Stimulated activated CD8-positive, alpha-beta memory T cell treated with anti-CD3 and anti-CD28 coated beads, Interleukin-15, amount 100 ng/mL, for 1 hour (primary cell): ENCODE results near the gene GGT6.

Source experiments
- DNase-seq: peaks from one replicate; pipeline ENCODE4 v3.0.0-alpha.2; 2020; ENCODE audit warnings: low read depth

Gene GGT6

DNA sequence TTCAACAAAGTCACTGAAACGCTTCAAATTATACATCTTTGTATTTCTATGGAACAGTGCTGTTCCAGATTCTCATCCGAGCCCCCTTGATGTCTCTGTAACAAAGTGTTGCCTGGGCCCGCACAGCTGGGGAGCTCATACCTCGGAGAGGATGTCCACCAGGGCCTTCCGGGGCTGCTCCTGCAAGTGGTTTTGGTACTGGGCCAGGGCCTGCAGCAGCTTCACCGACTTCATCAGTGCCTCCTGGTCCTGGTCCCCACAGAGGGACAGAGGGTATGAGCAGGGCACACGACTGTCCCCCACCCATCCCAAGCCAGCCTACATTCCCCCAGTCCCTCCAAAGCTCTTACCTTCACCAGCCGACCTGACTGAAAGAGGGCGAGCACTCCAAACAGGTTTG lies 6.7 kb downstream of the GGT6 start:
- DNase-seq = no peak

DNA sequence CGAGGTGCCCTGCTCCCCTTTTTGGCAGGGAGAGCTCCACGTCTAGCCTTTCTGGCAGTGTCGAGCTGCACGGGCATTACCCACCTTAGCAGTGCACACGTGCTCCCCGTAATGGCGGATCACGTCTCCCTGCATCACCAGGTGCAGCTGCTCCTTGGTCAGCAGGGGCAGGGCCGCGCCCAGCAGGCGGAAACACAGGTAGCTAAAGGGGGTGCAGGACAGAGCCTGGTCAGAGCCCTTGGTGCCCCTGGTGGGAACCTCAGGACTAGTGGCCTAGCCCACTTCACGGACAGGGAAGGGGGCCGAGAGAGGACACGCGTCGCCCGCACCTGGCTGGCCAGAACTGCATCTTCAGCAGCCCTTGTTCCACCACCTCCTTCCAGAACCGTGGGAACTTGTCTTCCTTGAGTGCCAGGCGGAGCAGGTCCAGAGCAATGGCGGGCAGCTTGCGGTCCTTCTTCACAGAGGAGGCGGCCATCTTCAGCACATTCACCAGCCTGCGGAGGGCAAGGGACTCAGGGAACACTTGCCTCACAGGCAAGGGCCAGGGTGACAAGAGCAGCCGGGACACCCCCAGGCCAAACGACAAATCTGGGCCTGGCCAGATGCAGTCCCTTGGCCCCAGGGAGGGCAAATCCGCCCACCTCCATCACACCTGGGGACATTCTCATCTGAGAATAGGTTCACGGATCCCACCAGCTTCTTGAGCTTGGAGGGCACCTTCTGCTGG lies 8.4 kb downstream of the GGT6 start:
- DNase-seq = no peak

DNA sequence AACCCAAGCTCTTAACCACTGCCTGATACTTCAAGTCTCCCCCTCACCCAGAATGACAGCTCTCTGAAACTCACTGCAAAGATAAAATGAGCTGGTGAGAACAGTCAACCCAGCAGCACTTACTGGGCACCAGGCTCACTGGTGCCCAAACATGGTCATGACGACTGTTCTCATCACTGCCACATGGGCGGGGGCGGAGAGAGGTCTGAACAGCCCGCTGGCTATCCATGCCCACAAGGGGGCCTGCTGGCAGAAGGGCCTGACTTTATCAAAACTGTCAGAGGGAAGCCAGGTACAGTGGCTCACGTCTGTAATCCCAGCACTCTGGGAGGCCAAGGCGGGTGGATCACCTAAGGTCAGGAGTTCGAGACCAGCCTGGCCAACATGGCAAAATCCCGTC lies 9.2 kb downstream of the GGT6 start:
- no peak for DNase-seq

DNA sequence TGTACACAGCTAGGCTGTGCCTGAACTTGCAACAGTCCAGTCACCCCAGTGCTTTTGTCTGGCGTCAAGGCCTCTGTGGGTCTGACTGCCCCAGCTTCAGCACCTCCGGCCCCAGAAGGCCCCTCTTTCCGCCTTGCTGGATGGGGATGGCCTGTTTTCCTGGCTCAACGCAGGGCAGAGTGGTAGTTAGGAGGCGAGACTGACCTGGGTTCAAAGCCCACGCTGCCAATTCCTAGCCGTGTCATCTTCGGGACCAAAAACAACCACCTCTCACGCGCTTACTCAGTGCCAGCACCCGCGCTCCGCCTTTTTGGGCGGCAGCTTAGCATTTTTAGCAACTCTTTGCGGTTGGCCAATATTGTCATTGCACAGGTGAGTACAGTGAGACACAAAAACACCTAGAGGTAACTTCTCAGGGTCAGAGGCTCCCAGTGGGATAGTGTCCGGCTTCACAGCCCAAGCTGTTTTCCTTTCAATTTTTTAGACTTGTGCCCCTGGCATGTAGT lies 9.8 kb downstream of the GGT6 start:
- DNase-seq = no peak

DNA sequence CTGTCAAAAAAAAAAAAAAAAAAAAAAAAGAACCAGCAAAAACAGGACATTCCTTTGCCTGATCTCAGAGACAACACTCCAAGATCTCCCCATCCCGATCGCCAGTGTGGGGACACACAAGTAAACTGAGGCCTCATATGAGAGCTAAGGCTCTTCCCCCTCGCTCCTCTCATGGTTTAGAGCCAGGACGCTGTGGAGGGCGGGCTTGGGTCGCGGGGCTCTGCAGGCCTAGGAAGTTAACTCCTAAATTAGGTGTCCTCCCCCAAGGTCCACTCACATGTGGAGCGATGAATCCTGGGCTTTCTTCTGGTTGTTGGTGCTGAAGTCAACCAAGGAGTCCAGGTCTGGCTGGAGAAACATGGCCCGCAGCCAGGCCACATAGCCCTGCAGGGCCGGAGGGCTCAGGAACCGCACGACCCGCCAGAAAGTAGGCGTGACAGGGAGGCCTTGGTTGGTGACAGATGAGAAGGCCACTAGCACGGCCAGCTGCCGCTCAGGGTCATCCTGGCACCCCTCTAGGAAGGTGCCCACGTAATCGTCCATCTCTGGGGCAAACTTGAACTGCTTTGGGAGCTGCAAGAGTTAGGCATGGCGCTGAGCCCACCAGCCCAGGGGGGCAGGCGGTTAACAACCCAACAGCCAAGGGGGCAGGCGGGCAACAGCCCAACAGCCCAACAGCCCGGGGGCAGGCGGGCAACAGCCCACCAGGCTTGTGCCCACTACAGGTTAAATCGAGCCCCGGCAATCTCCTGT lies 10.4 kb downstream of the GGT6 start:
- no peak for DNase-seq

DNA sequence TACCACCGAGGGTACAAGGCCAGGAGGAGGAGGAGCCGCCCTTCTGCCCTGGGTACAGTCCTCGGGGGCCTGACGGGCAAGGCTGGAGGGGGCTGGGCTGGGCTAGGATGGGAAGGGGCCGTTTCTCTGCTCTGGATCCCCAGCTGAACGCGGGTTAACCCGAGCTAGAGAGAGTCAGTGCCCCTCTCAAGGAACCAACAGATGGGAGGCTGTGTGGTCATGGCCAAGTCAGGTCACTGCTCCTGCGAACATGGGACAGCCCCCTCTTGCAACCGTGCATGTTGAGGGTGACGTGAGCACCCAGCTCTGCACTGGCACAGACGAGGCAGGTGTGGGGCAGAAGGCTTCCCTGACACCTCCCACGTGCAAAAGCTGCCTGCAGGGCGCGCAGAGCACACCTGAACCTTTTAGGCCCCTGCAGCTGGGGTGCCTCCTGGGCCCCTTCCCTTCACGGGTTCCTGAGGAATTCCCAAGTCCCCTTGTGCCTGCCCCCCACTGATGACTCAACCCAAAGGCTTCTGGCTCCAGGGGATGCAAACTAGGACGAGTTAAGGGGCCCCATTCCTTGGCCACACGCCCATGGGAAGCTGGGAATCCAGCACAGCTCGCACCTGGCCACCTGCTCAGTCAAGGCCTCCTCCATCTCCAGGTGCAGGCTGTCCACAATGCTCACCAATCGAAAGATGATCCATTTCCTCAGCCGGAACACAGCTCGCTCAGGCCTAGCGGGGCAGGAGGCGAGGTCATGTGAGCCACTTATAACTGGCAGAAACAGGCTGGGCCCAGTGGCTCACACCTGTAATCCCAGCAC lies 11.5 kb downstream of the GGT6 start:
- DNase-seq = no peak

DNA sequence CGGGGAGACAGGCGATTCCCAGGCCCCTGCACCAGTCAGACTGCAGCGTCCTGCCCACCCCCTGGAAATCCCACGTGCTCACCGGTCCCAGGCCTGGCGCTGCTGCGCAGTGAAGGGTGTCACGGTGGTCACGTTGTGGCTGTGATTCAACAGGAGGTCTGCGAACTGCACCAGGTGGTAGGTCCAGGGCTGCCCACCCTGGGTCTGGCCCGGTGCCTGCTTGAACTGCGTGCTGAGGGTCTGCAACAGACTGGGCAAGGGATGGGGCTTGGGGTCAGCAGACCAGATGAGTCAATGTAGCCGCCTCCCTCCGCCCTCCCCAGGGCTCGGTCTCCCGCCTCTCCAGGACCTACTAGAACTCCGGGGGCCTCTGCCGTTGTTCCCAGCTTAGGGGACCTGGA lies 12.3 kb downstream of the GGT6 start:
- DNase-seq = no peak

DNA sequence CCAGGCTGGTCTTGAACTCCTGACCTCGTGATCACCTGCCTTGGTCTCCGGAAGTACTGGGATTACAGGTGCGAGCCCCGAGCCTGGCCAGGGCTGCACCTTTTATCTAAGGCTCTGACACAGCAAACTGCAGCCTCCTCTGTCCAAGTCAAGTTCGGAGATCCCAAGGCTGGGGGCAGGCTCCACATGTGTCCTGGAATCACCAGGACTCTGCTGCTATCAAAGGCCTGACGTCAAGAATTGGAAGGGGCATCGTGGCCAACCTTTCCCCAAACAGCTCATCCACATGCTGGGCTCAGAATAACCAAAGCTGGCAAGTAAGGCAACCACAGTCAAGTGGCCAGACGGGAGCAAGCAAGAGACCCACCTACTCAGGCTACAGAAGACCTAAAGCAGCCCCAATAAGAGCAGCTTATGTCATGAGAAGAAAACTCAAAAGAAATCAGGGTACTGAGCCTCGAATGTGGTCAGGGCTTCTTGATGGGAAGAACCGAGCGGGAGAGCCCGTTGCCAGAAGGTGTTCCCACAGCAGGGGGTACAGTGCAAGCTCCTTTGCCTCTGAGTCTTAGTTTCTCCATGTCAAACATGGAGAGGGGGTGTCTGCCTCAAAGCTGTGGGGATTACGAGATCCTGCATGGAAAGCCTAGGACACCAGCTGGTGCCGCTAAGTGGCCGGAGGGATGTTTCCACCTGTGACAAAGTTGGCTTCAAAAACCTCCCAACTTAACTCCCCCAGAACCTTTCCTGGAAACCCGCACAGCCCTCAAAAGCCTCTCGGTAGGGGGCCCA lies 13.1 kb downstream of the GGT6 start:
- no peak for DNase-seq

DNA sequence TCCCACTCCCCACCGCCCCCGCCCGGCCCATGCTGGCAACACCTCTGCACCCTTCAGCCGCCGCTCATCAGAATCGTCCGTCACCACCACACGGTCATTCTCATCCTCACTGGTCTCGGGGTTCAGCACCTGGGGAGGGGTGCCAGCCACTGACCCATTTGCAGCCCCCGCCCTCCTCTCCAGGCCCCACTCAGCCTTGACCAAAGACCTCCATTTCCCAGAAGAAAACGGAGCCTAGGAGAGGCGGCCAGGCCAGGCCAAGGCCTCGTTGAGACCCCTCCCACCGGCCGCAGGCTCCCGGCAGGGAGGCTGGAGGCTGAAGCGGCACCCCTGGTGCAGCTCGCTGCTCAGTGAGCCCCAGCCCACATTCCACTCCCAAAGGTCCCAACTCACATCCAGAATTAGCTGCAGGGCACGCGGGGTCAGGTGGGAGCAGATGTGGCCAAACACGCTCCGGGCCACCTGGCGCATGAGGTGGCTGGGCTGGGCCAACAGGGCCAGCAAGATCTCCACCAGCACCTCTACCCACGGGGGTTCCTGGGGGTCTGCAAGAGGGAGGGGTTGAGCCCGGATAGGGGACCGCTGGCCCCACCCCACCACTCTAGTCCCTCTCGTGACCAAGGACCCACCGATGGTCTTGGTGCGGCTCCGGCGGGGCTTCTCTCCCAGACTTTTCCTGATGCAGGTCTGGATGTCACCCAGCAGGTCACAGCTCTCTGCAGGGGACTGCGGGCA lies 15.0 kb downstream of the GGT6 start:
- no peak for DNase-seq

DNA sequence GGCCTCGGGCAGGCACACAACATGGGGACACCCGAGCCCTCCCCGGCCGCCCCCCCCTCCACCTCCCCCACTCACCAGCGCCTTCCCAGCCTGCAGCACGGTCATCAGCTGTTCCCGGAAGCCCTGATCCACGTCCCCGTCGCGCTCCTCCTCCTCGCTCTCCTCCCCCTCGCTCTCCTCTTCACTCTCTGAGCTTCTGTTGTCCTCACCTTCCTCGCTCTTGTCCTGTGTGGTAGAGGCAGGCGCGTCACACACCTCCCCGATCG lies 15.5 kb downstream of the GGT6 start:
- DNase-seq = no peak

DNA sequence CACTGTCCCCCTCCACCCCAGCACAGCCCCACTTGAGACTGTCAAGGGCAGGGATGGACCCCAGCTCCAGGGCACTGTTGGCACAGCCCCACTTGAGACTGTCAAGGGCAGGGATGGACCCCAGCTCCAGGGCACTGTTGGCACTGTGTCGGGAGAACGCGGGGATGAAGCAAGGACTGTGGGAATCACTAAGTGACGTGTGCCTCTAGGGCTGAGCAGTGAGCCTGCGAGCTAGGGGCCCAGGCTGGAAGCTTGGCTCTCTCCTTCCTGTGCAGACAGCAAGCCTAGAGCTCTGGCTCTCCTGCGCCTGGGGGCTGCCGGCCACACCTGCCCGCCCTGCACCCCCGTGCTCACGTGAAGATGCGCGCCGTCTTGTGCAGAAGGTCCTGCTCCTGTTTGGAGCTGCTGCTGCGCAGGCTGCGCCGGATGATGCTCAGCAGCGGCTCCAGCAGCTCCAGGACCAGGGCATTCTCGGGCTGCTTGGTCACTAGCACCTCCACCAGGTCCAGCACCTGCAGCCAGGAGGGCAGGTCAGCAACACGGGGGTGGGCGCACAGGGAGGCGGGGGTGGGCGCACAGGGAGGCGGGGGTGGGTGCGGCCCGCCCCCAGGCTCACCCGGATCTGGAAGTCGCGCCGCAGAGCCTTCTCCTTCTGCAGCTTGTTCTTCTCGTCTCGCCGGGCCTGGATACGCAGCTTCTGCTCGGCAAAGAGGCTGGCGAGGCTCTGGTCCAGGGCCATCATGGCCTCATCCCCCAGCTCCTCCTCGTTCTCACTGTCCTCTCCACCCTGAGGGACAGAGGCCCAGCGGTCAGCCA lies 16.0 kb downstream of the GGT6 start:
- no peak for DNase-seq

DNA sequence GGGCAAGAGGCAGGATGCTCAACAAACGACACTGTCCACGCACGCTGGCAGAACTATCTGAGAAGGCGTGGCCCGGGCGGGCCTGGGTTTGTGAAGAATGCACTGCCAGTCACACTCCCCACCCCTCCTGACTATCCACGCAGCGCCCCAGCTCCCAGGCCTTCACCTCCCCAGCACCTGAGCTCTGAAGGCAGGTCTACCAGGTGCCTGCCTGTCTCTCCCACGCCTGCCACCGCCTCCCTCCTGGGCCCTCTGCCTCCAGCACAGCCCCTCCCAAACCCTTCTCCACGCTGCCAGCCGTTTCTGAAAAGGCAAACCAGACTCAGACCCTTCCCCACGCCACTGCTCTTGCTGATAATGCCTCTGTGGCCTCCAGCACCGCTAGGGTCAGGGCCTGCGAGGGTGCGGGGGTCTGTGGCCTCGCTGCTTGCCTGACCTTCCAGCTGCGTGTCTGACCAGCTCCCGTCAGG lies 16.8 kb downstream of the GGT6 start:
- no peak for DNase-seq

DNA sequence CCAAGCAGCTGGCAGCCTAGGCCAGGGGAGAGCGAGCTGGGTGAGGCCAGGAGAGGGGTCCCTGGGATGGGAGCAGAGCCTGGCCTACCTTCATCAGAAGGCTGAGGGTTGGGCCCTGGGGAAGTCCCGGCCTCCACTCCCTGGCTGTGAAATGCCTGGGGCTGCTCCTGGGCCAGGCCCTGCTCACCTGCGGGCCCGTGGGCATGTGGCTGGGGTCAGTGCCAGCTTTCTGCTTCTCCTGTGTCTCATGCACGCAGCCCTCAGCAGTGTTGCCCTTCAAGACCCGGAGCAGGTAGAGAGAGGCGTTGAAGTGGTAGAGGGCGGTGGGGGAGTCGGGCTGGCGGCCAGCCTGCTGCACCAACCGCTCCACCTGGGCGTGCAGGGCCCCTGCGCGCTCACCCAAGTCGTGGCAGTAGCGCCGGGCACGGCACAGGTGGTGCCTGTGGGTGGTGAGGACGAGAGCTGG lies 17.6 kb downstream of the GGT6 start:
- DNase-seq = no peak

DNA sequence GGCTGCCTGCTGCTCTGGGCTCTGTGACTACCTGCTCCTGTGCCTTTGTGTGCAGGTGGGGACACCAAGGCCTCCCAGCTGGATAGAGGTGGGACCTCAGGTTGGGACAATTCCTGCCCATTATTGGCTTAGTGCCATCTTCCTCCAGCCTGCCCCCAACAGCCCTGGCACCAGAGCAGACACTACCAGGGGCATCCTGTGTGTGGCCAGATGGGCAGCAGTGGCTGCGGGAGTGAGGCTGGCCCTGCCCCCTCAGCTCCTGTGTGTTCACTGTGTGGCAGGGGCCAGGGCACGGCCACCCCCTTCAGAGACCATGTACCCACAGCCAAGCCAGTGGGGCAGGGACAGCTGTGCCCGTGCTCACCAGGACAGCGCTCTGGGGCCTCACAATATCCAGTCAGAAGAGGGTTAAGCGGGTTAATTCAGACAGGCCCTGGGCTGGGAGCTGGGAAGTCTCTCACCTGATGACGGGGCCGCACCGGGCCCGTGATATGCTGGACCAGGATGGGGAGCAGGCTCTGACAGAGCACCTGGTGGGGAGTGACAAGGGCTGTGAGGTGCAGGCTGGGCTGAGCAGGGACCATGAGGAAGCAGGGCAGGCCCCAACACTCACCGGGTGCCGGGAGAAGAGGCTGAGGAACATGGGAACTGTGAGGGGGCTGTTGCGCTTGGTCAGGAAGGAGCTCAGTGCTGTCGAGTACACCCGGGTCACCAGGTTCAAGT lies 18.2 kb downstream of the GGT6 start:
- no peak for DNase-seq

DNA sequence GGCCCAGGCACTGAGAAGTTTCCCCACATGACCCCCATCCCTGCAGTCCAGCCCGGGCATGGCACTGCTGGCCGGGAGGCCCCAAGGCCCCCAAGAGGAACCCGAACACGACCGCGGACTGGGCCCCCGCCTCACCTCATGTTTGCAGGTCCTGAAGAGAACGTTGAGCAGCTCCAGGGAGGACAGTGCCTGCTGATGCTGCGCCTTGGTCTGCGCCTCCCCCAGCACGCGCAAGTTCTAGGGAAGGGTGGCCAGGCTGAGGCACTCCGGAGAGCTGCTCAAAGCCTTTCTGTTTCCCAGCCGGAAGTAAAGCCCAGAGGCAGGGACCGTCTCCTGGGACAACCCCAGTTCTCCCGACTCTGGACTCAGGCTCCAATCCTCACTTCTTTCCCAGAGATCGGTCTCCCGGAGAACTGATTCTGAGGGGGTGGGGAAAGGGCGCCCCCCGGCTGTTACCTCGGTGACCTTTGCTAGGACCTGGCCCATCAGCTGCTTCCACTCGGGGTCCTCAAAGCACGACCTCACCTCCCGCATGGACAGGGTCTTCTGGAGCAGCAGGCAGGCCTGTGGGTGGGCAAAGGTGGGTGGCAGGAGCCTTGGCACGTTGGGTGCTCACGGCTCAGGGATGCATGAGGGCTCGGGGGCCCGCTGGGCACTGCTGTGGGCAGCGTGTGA lies 18.9 kb downstream of the GGT6 start:
- DNase-seq = no peak

DNA sequence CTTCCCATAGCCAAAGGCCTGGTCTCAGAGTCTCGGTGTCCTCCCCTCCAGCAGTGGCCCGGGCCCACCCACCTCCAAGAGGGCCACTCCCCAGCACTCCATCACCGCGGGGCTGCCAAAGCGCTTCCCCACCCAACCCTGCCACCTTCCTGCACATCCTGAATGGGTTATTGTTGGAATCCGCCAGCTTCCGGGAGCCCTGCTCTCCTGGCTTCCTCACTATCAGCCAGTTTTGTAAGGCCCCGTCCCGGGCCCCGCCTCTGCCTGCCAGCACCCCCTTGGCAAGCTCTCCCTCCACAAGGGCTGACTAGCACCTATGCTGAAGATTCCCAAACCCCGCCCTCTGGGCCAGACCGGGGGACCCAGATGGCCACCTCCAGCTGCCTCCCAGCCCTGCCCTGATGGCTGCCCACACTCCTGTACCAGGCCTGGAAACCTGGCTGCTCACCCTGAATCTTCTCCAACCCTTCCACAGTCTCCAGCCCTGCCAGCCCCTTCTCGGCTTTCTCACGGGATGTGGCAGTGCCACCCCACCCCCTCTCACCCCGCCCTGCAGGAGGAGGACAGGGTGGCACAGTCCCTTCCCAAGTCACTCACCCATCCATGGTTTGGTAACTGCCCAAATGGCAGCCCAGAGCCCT lies 19.6 kb downstream of the GGT6 start:
- DNase-seq = no peak

DNA sequence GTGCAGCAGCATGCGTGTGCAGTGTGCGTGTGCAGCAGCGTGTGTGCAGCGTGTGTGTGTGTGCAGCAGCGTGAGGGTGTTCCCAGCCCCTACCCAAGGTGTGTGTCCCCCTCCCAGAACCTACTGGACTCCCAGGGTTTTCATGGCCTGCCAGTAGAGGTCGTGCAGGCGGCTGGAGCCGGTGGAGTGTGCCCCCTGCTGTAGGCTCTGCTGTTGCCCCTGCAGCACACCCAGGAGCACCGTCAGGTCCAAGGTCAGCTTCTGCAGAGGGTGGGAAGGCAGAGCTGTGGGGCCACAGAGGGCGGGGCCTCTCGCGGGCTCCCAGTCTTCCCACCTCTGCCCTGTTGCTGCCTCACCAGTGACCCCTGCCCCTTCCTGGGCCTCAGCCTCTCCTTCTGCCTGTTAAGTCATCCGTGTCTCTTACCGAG lies 20.1 kb downstream of the GGT6 start:
- no peak for DNase-seq

DNA sequence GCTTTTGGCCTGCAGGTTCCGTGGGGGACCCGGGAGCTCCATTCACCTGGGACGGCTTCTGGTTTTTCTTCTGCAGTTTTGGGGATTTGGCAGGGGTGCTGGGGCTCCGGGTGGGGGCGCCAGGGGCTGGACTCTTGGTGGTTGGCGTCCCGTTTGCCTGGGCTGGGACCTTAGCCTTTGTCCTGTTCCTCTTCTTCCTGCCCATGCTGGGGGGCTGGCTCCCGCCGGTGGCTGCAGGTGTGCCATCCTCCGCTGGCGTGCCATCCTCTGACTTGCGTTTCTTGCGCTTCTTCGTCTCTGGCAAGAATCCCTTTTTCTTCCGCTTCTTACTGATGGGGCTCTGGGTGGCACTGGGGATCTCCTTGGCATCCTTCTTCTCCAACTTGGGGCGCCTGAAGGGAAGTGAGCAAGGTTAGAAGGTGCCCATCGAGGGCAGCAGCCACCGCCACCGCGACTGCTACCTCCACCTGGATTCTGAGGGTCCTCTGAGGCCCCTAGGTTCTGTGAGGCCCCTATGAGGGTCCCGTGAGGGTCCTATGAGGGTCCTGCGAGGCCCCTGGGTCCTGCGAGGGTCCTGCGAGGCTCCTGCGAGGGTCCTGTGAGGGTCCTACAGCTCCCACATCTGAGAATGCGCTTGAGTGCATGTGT lies 20.7 kb downstream of the GGT6 start:
- DNase-seq = no peak
